ENCODE results near the gene LUC7L3. TPM values are rescaled to one million over a fixed set of nuclear protein-coding genes. Genes with fewer than 3 reads are reported as not detected.

The LUC7L3 gene
- total and polyA plus RNA-seq, 2 of the 13 experiments (the other 11 are each of a cell fraction or from before 2014, with no cell fraction given) = 108 to 120 TPM

- TF ChIP-seq, protein P1, sequence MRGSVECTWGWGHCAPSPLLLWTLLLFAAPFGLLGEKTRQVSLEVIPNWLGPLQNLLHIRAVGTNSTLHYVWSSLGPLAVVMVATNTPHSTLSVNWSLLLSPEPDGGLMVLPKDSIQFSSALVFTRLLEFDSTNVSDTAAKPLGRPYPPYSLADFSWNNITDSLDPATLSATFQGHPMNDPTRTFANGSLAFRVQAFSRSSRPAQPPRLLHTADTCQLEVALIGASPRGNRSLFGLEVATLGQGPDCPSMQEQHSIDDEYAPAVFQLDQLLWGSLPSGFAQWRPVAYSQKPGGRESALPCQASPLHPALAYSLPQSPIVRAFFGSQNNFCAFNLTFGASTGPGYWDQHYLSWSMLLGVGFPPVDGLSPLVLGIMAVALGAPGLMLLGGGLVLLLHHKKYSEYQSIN (CRISPR knock-in tag; IDR thresholded peaks at IDR 0.05; ENCODE audit: borderline replicate concordance) = no peak
- TF ChIP-seq ETV6 (CRISPR knock-in tag; conservative IDR thresholded peaks at IDR 0.05) = peak; percentile 94
- peak; percentile 95 for TF ChIP-seq ZNF331 (CRISPR knock-in tag; IDR thresholded peaks at IDR 0.05)
- no peak for TF ChIP-seq THAP8 (CRISPR knock-in tag; IDR thresholded peaks at IDR 0.05; ENCODE audit: borderline replicate concordance)
- peak; percentile 95; the same call in 1 of the 2 replicates for TF ChIP-seq ZNF773 (CRISPR knock-in tag; IDR thresholded peaks at IDR 0.05; ENCODE audit: borderline replicate concordance)
- peak; percentile 54 for TF ChIP-seq RARA (CRISPR knock-in tag; IDR thresholded peaks at IDR 0.05)
- TF ChIP-seq ARNT2 (CRISPR knock-in tag; IDR thresholded peaks at IDR 0.05; ENCODE audit: low read depth) = peak; percentile 74; the same call in 1 of the 2 replicates
- no peak for TF ChIP-seq BATF2 (CRISPR knock-in tag; IDR thresholded peaks at IDR 0.05)
- no peak for TF ChIP-seq HOXA7 (CRISPR knock-in tag; IDR thresholded peaks at IDR 0.05)
- TF ChIP-seq ZFP36L1 (CRISPR knock-in tag; IDR thresholded peaks at IDR 0.05) = 0 out of 2 replicates have a peak, but pooled peaks have one; percentile 44
- TF ChIP-seq ZNF138 (CRISPR knock-in tag; IDR thresholded peaks at IDR 0.05; ENCODE audit: low read depth) = peak; percentile 65
These were observed 11.9 kb upstream of the LUC7L3 start, which contains the start of gene ANKRD40 (continued) for GRCh38 chr17:50707289-50708049.
